SK-N-SH (cell line): Measurements from ENCODE around the gene OR2T27. TPM values are rescaled to one million over a fixed set of nuclear protein-coding genes. Genes with fewer than 3 reads are reported as not detected.
"Not testable (repeated sequence)": the region's sequence is repeated elsewhere in the genome, so short reads cannot be mapped to it uniquely, and the experiment has no call there.

Experiments used
- CTCF ChIA-PET: fragments of 300-600, 350-600 bp; formaldehyde crosslinking; extraction: SDS; loops from one replicate; lab custom pipeline; 2021; lab: Yijun Ruan, JAX
- POLR2A ChIA-PET: fragments of 350-600 bp; sonication (Branson Sonifier 250); formaldehyde crosslinking; extraction: SDS; loops from one replicate; lab custom pipeline; 2020; ENCODE audit warnings: antibody characterized with exemption, inconsistent platforms; lab: Yijun Ruan, JAX
- DNase-seq: peaks from one replicate; pipeline ENCODE4 v3.0.0; 2012
- H2AFZ ChIP-seq: fragments of 200-600 bp; sonication (generic); 2 replicates; pipeline ENCODE4 v1.8.1; 2016; ENCODE audit warnings: antibody characterized with exemption, mild to moderate bottlenecking, low read depth
- H3F3A ChIP-seq: fragments of 200-600 bp; sonication (generic); replicated peaks from 2 replicates; pipeline ENCODE3; 2016; ENCODE audit warnings: antibody characterized with exemption, mild to moderate bottlenecking; ENCODE audit not compliant: insufficient read depth
- H3K27ac ChIP-seq, 2 experiments: fragments of 200-500 bp in 1 of 2; fragments of 200-600 bp in 1 of 2; sonication (Bioruptor generic) in 1 of 2; sonication (generic), shearing (Covaris generic) in 1 of 2; 2 replicates each; pipeline versions ENCODE4 v1.5.1 to v1.6.1; 2014 to 2016; ENCODE audit warnings: low read depth in 2 of 2, inconsistent platforms in 1 of 2, low read length in 1 of 2, mild to moderate bottlenecking in 1 of 2, mixed read lengths in 1 of 2
- H3K27me3 ChIP-seq: fragments of 200-600 bp; sonication (generic), shearing (Covaris generic); 2 replicates; pipeline ENCODE4 v1.6.1; 2016; ENCODE audit warnings: mixed run types; ENCODE audit not compliant: insufficient read depth
- H3K36me3 ChIP-seq, 2 experiments: fragments of 200-500 bp in 1 of 2; fragments of 200-600 bp in 1 of 2; sonication (Bioruptor generic) in 1 of 2; sonication (generic) in 1 of 2; replicated peaks in 1 of 2; 2 replicates each; pipeline versions ENCODE3 to v1.5.1; 2014 to 2016; ENCODE audit warnings: low read length in 1 of 2, mild to moderate bottlenecking in 1 of 2; ENCODE audit not compliant: insufficient read depth in 2 of 2, control insufficient read depth in 1 of 2
- H3K4me1 ChIP-seq, 2 experiments: fragments of 200-500 bp in 1 of 2; fragments of 200-600 bp in 1 of 2; sonication (Bioruptor generic) in 1 of 2; sonication (generic), shearing (Covaris generic) in 1 of 2; 2 replicates each; pipeline versions ENCODE4 v1.5.1 to v1.6.1; 2014 to 2016; ENCODE audit warnings: low read depth in 1 of 2, low read length in 1 of 2, mixed run types in 1 of 2; ENCODE audit not compliant: insufficient read depth in 2 of 2, control insufficient read depth in 1 of 2
- H3K4me2 ChIP-seq: fragments of 200-600 bp; sonication (generic), shearing (Covaris generic); 2 replicates; pipeline ENCODE4 v1.6.1; 2017; ENCODE audit warnings: mixed run types
- H3K4me3 ChIP-seq, 2 experiments: fragments of 200-500 bp in 1 of 2; fragments of 200-600 bp in 1 of 2; sonication (Bioruptor generic) in 1 of 2; sonication (generic), shearing (Covaris generic) in 1 of 2; 2 replicates each; pipeline versions ENCODE4 v1.5.1 to v1.8.1; 2014 to 2016; ENCODE audit warnings: low read depth in 2 of 2, inconsistent platforms in 1 of 2, low read length in 1 of 2, mild to moderate bottlenecking in 1 of 2, mixed read lengths in 1 of 2, moderate library complexity in 1 of 2
- H3K79me2 ChIP-seq: fragments of 200-600 bp; sonication (generic); 2 replicates; pipeline ENCODE4 v1.8.1; 2017; ENCODE audit warnings: mild to moderate bottlenecking; ENCODE audit not compliant: insufficient read depth
- H3K9ac ChIP-seq: fragments of 200-600 bp; sonication (generic); 2 replicates; pipeline ENCODE4 v1.6.1; 2017; ENCODE audit warnings: mixed run types
- H3K9me2 ChIP-seq: fragments of 200-600 bp; sonication (generic); 2 replicates; pipeline ENCODE4 v1.6.1; 2017; ENCODE audit warnings: mixed run types
- H3K9me3 ChIP-seq: fragments of 200-600 bp; sonication (generic); 2 replicates; pipeline ENCODE4 v1.6.1; 2017; ENCODE audit warnings: mixed run types, mild to moderate bottlenecking, moderate library complexity
- H4K20me1 ChIP-seq: fragments of 200-600 bp; sonication (generic); 2 replicates; pipeline ENCODE4 v1.6.1; 2017; ENCODE audit warnings: mild to moderate bottlenecking, mixed run types; ENCODE audit not compliant: insufficient read depth
- CHD2 ChIP-seq: fragments of 150-350 bp; IDR thresholded peaks from 2 replicates; pipeline ENCODE4 v1.6.1; 2018; ENCODE audit warnings: low read length; ENCODE audit not compliant: partially characterized antibody
- GATA2 ChIP-seq: sonication (generic); formaldehyde crosslinking; IDR thresholded peaks from 2 replicates; pipeline ENCODE4 v1.5.0; 2020; ENCODE audit warnings: mild to moderate bottlenecking, missing genetic modification reagents
- JUND ChIP-seq: IDR thresholded peaks from 2 replicates; pipeline ENCODE4 v1.4.0; 2012
- MXI1 ChIP-seq: IDR thresholded peaks from 2 replicates; pipeline ENCODE4 v1.6.1; 2012; ENCODE audit warnings: mild to moderate bottlenecking, low read depth, low read length, improper control_type of control experiment
- WGBS: methylation state at CpG from one replicate; pipeline ENCODE4 v1.1.6; 2017; ENCODE audit warnings: low lambda C conversion rate; 5-methylcytosine and 5-hydroxymethylcytosine counted together
- polyA plus RNA-seq, 3 experiments: library from polyadenylated mRNA; depleted of rRNA; stranded (reverse); fragments of >200 nt; gene quantifications; 2 replicates each; pipeline ENCODE4 v1.2.3, GENCODE V29; 2012

Gene OR2T27
- polyA plus RNA-seq, 1 of the 3 experiments (the other 2 are of a cell fraction): not detected

- H3K36me3 ChIP-seq: no peaks in the 10 kb centered on the region
- no peaks in the 10 kb centered on the region for H3F3A ChIP-seq
- 6% methylated on average over 1 of the region's 1 CpG for WGBS
- no peak overlapping the region for H3K27ac ChIP-seq
- H4K20me1 ChIP-seq: no peaks in the 10 kb centered on the region
- ChIA-PET CTCF (no interaction called here), POLR2A (no interaction called here)
- H3K9me2 ChIP-seq: no peaks in the 10 kb centered on the region
- H2AFZ ChIP-seq: no peak overlapping the region
- H3K79me2 ChIP-seq: no peaks in the 10 kb centered on the region
- no peaks in the 10 kb centered on the region; the same call in 1 of the 2 replicates for H3K9me3 ChIP-seq
- no peak overlapping the region for H3K4me3 ChIP-seq
- H3K4me2 ChIP-seq: no peak overlapping the region
- H3K9ac ChIP-seq: no peak overlapping the region
- DNase-seq: no peak
- no peaks in the 10 kb centered on the region for H3K4me1 ChIP-seq
- no peak for TF ChIP-seq JUND
- TF ChIP-seq MXI1: no peak
- no peak for TF ChIP-seq CHD2
- no peak for TF ChIP-seq GATA2 (CRISPR knock-in tag)
- H3K27me3 ChIP-seq: no peaks in the 10 kb centered on the region
Observed at GRCh38 chr1:248670003-248670402, 14.7 kb upstream of the OR2T27 start.

- POLR2A ChIA-PET, H4K20me1 ChIP-seq, H3K4me3 ChIP-seq, H3K9me2 ChIP-seq, H3K9ac ChIP-seq, H3K9me3 ChIP-seq, H3K79me2 ChIP-seq, H2AFZ ChIP-seq, H3K27me3 ChIP-seq, H3K36me3 ChIP-seq, H3K4me1 ChIP-seq, H3K4me2 ChIP-seq, CTCF ChIA-PET, H3F3A ChIP-seq, DNase-seq, H3K27ac ChIP-seq: not testable (repeated sequence)
- 3% methylated on average over 5 of the region's 5 CpGs for WGBS
Observed at GRCh38 chr1:248663453-248664328, 8.4 kb upstream of the OR2T27 start.

- H3K9me3 ChIP-seq, H3K4me1 ChIP-seq, H3F3A ChIP-seq, H3K79me2 ChIP-seq, H4K20me1 ChIP-seq, H3K4me3 ChIP-seq, H2AFZ ChIP-seq, H3K4me2 ChIP-seq, H3K9me2 ChIP-seq, H3K27me3 ChIP-seq, CTCF ChIA-PET, DNase-seq, POLR2A ChIA-PET, H3K27ac ChIP-seq, H3K9ac ChIP-seq, H3K36me3 ChIP-seq: not testable (repeated sequence)
- 0% methylated on average over 6 of the region's 6 CpGs for WGBS
Observed at GRCh38 chr1:248656797-248657196, 1.5 kb upstream of the OR2T27 start.

GRCh38 chr1:248648770-248649536 lies 6.4 kb downstream of the OR2T27 start:
- H3K4me3 ChIP-seq, H3K4me1 ChIP-seq, POLR2A ChIA-PET, H3K36me3 ChIP-seq, CTCF ChIA-PET, H4K20me1 ChIP-seq, H3K9me2 ChIP-seq, H3K79me2 ChIP-seq, H3K9ac ChIP-seq, H2AFZ ChIP-seq, H3K9me3 ChIP-seq, DNase-seq, H3K27me3 ChIP-seq, H3K27ac ChIP-seq, H3K4me2 ChIP-seq, H3F3A ChIP-seq: not testable (repeated sequence)
- WGBS: no CpG with 5 or more reads among the region's 1 CpG

GRCh38 chr1:248645178-248645577 lies 10.2 kb downstream of the OR2T27 start, which contains the start of gene OR2T35:
Gene OR2T35 (minus strand): TSS chr1:248645278. CDS start chr1:248639258, 6,020 bp downstream.
- H3K36me3 ChIP-seq, H3F3A ChIP-seq, H3K4me3 ChIP-seq, H3K79me2 ChIP-seq, H3K4me1 ChIP-seq, DNase-seq, H2AFZ ChIP-seq, H3K27ac ChIP-seq, H3K9ac ChIP-seq, POLR2A ChIA-PET, CTCF ChIA-PET, H3K4me2 ChIP-seq, H4K20me1 ChIP-seq, H3K27me3 ChIP-seq, H3K9me3 ChIP-seq, H3K9me2 ChIP-seq: not testable (repeated sequence)
- 0% methylated on average over 2 of the region's 3 CpGs for WGBS
